ENCODE results near the gene DUSP2.

DNA sequence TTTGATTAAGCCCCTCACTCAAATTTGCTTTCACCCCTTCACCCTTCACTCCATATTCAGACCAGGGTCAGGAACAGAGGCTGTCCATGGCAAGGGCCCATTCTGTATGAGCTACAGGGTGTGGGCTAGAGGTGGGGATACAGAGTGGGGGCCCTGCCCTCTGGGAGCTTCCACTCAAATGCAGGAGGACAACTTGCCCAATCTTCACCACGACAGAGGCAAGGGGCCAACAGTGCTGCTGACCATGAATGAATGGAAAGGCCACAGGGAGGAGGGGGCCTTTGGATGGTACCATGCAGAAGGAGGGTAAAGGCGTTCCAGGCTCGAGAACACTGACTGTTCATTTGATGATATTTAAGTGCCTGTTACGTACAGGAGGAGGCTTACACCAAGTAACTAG, 51.7 kb downstream of the DUSP2 start:
- TF ChIP-seq POLR2A (IDR thresholded peaks at IDR 0.05) (no peak), EP300 (IDR thresholded peaks at IDR 0.05) (no peak), POLR2AphosphoS5 (IDR thresholded peaks at IDR 0.05) (no peak)
- TF ChIP-seq, protein P1, sequence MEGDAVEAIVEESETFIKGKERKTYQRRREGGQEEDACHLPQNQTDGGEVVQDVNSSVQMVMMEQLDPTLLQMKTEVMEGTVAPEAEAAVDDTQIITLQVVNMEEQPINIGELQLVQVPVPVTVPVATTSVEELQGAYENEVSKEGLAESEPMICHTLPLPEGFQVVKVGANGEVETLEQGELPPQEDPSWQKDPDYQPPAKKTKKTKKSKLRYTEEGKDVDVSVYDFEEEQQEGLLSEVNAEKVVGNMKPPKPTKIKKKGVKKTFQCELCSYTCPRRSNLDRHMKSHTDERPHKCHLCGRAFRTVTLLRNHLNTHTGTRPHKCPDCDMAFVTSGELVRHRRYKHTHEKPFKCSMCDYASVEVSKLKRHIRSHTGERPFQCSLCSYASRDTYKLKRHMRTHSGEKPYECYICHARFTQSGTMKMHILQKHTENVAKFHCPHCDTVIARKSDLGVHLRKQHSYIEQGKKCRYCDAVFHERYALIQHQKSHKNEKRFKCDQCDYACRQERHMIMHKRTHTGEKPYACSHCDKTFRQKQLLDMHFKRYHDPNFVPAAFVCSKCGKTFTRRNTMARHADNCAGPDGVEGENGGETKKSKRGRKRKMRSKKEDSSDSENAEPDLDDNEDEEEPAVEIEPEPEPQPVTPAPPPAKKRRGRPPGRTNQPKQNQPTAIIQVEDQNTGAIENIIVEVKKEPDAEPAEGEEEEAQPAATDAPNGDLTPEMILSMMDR (IDR thresholded peaks at IDR 0.05): no peak
